ENCODE data around the gene OMP.

- TF ChIP-seq EZH2phosphoT487 (IDR thresholded peaks at IDR 0.05; ENCODE audit: borderline replicate concordance) = no peak
- no peak for TF ChIP-seq CTCF (conservative IDR thresholded peaks at IDR 0.05; ENCODE audit: low read length)
Observed at GRCh38 chr11:77090373-77091111, 12.1 kb upstream of the OMP start.
